HG03442 (cell line): ENCODE measurements around the gene GSTT2B.
"Not testable (repeated sequence)": the region's sequence is repeated elsewhere in the genome, so short reads cannot be mapped to it uniquely, and the experiment has no call there.

Experiments
- ATAC-seq: cut with Tn5 transposase; IDR thresholded peaks from one replicate; pipeline ENCODE4 v1.9.1; 2021; ENCODE audit warnings: mild to moderate bottlenecking, moderate library complexity; ENCODE audit not compliant: unreplicated experiment

The GSTT2B gene

DNA sequence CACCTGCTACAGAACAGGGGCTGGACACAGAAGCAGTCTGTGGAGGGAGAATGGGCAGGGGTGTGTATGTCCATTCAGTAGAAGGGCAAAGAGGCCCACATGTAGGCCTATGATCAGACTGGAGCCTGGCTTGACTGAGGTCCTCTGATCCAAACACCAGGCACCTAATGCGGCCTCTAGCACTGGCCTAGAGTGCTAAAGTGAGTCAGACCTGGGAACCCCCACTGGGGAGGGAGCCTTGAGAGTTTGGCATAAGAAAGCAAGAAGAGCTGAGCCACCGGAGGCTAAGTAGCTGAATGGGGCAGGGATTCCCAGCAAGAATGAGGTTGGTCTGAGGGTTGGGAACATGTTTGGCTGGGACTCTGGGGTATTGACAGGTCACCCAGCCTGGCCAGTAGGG, 9.6 kb downstream of the GSTT2B start:
- ATAC-seq: not testable (repeated sequence)

DNA sequence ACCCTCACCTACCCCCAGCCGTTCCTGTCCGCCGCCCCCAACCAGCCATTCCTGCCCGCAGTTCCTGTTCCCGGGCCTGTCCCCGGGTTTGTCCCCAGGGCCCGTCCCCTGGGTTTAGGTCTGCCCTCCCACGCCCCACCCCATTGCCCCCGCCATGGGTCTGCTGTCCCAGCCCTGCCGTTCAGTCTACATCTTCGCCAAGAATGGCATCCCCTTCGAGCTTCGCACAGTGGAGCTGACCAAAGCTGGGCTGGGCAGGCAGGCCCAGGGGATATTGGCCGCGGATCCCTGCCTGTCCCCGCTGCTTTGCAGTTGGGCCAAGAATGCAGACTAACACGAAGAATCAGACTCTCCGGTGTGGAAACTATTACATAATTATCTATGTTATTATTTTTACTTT, 11.2 kb downstream of the GSTT2B start:
- not testable (repeated sequence) for ATAC-seq

DNA sequence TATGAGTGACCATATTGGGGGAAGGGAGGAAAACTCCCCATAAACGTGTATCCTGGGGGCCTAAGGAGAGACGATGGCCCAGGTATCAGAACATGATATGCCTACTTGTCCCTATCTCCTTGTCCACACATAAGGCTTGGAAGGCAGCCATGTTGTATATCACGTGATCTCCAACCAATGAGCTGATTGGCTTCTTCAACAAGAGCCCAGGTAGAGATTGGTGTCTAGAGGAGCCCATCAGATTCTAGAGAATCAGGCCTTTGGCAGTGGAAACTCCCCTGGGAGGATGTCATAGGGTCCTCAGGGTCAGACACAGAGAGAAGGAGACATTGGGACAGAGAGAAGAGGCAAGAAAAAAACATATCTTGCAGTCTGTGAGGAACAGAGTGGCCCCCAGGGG, 13.6 kb downstream of the GSTT2B start:
- ATAC-seq: not testable (repeated sequence)

DNA sequence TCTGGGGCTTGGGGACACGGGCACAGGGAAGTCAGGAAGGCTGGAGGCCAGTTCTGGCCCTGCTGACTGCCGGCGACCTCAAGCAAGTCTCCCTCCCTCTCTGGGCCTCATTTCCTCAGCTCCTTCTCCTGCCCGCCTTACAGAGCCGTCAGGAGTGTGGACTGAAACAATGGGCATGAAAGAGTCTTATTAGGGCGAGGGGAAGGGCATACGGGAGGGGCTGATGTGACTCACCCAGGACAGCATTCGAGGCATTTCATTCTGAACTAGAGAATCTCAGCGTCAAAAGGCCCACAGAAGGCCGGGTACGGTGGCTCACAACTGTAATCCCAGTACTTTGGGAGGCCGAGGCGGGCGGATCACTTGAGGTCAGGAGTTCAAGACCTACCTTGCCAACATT, 20.8 kb downstream of the GSTT2B start:
- not testable (repeated sequence) for ATAC-seq

DNA sequence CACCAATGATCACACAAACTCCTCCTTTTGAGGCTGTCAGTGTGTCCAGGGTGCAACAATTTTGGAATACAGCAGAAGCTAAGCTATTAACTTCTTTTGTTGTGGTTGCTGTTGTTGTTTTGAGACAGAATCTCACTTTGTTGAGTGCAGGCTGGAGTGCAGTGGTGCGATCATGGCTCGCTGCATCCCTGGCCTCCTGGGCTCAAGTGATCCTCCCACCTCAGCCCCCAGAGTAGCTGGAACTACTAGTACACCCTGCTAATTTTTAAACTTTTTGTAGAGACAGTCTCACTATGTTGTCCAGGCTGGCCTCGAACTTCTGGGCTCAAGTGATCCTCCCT, 22.0 kb downstream of the GSTT2B start:
- no peak for ATAC-seq

DNA sequence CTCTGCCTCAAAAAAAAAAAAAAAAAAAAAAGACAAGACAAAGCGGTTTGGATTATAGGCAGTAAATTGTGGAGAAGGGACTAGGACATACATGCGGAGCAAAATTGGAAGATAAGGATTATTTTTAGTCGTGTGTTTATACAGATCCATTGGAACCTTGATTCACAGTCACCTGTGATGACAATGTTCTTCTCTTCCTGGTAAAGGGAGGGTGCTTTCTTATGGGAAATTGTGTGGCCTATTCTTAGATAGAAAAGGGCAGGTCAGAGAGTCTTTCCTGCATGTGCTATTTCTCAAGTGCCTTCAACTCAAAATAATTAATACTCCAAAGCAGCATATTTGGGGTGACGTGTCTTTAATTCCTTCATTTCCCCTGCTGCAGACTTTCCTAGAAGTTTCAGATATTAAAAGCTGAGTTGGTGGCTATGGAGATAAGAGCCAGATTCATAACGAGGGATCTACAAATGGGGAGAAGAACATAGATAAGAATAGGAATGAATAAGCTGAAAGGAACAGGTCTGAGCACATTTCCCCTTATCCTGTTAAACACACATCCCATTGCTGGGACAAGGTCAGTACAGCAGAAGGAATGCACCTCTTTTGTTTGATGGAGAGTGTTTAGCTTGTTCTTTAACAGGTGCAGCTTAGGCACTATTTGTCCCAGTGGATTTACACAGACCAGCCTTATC, 22.5 kb downstream of the GSTT2B start:
- no peak for ATAC-seq

DNA sequence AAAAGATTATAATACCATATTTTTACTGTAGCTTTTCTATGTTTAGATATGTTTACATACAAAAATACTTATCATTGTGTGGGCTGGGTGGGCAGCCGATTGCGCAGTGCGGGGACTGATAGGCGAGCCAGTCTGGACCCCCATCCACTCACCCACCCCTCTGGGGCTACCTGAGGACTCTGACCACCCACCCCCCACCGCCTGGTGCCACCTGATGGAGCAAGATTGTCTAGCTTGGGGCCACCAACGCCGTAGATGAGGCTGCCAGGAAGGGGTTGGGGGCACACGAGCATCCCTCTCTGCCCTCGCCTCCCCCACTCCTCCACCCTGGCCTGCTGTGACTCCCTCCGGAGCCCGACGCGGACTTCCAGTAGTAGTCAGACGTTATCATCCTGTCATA, 34.4 kb downstream of the GSTT2B start:
- ATAC-seq: no peak

DNA sequence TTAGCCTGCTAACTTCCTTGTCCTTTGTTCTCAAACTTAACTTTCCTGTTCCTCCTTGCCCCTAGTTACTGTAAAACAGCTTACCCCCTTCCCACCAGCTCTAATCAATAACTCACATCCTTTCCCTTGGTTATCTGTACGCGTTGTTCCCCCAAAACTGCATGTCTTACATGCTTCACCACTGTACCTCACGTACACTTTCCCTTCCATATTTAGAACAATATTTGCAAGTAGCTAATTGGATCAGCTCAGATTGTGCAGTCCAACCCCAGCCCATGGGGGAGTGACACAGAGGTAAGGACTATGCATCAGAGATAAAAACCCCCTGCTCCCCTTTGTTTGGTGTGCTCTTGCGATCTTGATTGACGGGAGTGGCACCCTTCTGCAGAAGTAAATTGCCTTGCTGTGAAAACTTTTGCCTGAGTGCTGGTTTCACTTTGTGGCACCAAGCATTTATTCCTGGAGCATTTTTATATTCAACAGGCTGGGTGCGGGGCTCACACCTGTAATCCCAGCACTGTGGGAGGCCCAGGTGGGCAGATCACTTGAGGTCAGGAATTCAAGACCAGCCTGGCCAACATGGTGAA, 35.9 kb downstream of the GSTT2B start:
- ATAC-seq: no peak

DNA sequence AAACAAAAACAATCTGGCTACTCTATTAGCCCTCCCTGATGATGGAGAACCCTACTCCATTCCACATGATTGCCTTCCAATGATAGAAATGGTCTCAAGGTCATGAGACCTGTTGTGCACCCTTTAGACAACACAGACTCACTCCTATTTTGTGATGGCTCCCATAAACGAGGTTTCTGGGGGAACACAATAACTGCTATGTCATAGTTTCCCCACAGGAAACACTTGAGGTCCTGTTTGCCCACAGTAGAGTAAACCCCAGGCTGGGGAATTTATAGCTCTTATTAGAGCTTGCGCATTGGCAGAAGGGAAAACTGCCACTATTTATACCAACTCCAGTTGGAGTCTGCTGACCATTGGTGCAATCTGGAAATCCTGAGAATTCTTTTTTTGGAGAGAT, 38.1 kb downstream of the GSTT2B start:
- ATAC-seq: no peak

DNA sequence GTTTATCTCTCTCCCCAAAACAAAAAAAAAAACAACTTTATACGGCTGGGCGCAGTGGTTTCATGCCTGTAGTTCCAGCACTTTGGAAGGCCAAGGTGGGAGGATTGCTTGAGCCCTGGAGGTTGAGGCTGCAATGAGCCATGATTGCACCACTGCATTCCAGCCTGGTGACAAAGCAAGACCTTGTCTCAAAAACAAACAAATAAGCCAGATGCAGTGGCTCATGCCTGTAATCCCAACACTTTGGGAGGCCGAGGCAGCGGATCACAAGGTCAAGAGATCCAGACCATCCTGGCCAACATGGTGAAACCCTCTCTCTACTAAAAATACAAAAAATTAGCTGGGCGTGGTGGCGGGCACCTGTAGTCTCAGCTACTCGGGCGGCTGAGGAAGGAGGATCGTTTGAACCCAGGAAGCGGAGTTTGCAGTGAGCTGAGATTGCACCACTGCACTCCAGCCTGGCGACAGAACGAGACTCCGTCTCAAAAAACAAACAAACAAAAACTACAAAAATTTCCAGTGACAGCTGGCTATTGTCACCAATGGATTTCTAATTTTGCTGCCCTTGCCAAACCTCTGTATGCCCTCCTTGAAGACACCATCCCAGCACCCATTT, 39.3 kb downstream of the GSTT2B start:
- ATAC-seq: not testable (repeated sequence)

DNA sequence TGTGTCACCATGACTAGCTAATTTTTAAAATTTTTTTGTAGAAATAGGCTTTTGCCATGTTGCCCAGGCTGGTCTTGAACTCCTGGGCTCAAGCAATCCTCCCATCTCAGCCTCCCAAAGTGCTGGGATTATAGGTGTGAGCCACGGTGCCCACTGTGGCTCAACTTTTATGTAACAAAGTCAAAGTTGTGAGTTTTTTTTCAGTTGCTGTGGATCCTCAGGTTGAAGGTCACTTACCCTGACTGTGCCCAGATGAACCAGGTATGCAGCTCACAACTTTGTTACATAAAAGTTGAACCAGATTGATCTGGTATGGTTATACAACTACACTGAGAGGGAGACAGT, 40.8 kb downstream of the GSTT2B start:
- not testable (repeated sequence) for ATAC-seq

DNA sequence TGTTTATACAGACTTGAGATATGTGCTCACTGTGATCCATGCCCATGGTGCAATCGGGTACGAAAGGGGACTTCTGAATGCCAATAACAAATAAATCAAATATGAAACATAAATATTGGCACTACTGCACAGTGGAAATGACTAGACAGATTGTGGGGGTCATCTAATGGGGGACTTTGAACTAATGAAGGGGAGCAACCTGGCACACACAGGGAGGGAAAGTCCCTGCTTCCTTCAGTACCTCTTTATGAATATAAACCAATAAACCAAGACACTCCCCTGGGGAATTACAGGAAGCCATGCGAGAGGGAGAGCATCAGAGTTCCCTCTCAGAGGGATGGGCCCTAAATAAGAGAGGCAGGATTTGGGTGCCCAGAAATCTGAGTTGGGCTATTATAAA, 45.7 kb downstream of the GSTT2B start:
- no peak for ATAC-seq

DNA sequence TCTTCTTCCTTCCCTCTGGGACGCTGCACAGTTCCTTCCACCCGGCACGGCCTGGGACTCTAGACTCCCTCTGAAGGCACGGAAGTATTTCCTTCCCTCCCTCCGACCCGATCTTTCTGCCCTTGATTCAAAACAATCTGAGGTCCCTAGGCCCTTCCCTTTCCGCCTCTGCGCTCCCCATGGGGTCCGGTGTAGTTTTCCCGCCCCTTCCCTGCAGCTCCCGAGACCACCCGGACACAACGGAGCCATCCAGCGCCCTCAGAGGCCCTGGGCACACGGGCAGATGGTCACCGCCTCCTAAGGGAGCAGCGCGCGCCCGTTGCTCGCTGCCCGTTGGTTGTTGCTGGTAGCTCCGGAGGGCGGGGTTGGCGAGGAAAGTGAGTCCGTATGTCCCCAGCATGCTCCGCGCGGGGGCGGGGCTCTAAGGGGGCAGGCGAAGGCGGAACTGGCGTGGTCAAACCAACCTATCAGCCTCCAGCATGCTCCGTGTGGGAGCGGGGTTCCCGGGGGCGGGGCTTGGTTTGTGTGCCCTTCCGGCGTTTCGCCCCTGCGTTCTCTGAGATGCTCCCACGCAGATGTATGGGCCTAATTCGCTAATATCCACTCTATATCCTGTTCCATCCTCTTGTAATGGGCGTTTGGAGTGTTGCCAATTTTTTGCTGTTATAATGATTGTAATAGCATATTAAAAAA, 47.2 kb downstream of the GSTT2B start:
- ATAC-seq: peak; percentile 90

DNA sequence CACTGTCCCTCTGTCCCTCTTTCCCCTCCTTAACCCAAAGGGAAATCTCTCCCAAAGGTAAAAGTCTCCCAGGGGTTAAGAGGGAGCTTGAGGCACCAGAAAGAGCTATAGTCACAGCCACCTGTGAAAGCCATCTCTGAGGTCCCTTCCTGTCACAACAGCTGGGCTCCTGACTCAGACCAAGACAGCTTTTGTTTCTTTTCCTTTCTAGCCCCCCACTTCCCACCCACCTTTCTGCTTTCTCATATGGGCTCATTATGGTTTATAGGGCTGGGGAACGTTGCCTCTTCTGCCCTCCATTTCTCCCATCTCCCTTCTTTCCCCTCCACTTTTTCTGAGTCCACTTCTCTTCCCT, 47.7 kb downstream of the GSTT2B start:
- ATAC-seq: no peak

DNA sequence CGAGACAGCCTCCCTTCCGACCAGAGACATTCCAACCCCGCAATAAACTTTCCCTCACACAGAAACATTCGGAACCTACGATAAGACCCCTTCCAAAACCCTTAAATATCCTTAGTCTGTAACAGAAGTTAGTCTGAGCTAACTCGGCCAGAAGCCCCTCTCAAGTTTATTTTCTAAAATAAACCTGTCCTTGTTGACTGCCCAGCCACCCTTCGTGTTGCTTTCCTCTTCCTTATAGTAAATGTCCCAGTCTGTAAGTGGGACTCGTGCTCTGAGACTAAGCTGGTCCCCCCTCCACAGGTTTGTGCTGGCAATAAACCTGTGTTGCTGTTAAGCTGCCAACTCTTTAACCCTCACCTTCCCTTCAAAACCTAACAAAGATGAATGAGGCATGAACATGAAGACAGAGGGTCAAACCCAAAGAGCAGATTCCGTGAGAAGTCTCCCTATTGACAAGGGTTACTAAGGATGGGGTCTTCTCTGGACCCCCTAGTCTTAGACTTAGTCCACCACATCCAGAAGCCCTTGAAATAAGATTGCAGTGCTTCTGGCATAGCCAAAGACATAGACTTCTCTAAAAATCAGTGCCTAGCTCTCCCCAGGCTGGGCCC, 48.6 kb downstream of the GSTT2B start:
- no peak for ATAC-seq

DNA sequence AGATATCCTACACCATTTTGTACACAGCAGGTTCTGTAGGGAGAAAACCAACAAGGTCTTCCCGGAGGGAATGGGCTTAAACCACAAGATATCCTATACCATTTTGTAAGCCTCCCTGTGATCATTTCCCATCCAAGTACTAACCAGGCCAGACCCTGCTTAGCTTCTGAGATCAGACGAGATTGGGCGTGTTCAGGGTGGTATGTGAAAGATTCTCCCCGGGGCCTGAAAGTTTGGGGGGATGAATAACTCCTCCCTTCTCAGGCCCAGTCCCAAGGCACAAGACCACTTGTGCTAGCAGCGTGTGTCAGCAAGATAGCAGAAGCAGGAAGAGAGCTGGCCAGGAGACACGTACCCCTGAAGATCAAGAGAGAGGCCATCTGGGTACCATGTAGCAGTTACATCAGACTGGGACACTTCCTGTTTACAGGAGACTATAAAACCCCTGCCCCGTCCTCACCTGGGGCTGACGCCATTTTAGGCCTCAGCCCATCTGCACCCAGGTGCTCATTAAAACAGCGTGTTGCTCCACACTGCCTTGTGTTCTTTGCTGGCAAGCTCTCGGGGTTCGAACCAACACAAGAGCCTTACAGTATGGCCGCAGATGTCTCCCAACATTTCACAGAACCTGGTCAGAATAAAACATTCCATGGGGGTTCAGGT, 49.5 kb downstream of the GSTT2B start:
- ATAC-seq: no peak

DNA sequence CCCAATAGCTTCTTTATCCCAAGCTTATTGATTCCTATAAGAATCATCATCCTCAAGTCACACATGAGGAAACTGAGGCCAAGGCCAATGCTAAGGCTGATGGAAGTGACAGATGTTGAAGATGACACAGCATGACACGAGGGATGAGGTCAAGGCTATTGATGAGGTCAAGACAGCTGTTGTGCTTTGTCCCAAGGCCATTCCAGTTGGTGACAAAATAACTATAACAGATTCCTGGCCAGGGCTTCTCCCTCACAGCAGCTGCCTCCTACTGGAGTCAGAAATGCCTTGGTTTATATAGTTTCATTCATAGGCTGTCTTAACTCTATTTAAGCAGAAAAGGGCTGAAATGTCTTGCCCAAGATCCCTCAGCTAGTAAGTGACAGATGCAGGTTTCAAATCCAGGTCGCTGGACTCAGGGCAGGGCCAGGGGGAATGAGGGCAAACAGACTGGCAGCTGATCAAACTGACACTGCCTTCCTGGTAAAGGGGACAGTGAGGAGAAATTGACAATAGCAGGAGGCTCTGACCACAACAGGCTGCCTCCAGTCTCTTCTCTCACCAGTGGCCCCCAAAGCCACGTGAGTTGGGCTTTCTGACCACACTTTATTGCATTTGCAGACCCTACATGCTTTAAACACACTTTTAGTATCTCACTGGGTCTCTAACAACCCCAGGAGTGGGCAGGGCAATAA, 50.4 kb downstream of the GSTT2B start:
- ATAC-seq: no peak

DNA sequence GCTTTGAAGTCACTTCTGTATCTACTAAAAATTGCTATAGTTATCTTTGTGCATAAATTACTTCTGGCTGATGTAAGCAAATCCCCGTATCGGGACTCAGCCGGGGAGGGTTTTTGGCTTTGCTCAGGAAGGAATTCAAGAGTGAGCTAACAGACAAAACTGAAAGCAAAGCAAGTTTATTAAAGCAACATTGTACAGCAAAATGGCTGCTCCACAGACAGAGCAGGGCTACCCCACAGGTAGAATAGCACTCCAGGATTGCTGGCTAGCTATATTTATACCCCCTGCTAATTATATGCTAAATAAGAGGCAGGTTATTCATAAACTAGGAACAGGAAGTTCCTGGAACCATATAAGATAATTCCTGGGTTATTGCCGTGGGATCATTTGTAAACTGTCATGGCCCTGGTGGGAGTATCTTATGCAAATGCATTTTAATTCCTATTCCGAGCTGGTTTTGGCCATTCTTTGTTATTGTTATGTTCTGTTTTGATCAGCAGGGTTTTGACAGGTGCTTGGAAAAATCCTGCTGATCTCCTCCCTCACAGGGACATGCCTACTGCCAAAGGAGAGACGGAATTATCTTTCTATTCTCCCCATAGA, 51.6 kb downstream of the GSTT2B start:
- no peak for ATAC-seq

DNA sequence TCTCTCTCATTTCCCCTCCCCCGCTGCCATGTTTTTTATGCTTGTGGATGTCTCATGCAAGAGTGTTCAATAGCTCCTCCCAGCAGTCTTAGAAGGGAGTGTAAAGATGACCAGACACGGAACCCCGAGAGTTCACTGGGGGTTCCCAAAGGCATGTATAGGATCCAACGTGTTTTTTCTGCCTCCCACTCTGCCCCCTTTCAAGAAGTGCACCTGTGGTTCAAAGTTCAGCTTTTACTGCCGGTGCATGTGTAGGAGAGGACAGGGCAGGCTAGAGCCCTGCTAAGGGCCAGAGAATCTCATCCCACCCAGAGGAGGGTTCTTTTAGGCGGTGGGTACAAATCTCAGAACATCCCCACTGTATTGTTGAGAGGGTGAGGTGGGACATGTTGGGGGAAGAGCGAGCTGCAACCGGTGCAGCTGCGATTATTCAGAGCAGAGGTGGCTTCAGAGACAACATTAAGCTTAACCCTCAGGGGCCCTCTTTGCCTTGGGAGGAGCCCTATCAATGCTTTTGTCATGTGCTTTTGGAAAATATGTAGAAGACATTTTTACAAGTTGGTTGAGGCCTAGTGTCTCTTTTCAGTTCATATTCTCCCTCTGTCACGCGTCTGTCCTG, 52.3 kb downstream of the GSTT2B start:
- ATAC-seq: no peak

DNA sequence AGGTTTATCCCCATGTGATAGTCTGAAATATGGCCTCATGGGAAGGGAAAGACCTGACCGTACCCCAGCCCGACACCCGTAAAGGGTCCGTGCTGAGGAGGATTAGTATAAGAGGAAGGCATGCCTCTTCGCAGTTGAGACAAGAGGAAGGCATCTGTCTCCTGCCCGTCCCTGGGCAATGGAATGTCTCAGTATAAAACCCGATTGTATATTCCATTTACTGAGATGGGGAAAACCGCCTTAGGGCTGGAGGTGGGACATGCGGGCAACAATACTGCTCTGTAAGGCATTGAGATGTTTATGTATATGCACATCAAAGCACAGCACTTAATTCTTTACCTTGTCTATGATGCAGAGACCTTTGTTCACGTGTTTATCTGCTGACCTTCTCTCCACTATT, 53.6 kb downstream of the GSTT2B start:
- not testable (repeated sequence) for ATAC-seq
